Measurements from ENCODE around the gene CFL1.

CFL1 gene

DNA sequence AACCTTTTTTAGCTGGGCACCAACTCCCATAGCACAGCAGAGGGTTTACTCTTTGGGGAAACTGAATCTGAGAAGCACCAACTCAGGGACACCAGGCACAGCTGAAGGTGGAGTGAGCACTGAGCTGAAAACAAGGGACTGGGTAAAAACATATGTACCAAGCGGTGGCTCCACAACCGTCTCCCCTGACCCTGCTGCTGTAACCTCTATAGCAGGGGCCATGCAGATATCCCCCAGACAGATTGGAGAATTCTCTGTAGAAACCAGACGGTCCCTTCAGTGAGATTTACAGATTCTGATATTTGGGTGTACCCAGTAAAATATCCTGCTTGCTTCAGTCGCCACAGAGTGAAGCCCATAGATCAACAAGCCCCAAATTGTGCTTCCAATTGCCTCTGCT is 28.5 kb downstream of the CFL1 start:
- no peak for DNase-seq

DNA sequence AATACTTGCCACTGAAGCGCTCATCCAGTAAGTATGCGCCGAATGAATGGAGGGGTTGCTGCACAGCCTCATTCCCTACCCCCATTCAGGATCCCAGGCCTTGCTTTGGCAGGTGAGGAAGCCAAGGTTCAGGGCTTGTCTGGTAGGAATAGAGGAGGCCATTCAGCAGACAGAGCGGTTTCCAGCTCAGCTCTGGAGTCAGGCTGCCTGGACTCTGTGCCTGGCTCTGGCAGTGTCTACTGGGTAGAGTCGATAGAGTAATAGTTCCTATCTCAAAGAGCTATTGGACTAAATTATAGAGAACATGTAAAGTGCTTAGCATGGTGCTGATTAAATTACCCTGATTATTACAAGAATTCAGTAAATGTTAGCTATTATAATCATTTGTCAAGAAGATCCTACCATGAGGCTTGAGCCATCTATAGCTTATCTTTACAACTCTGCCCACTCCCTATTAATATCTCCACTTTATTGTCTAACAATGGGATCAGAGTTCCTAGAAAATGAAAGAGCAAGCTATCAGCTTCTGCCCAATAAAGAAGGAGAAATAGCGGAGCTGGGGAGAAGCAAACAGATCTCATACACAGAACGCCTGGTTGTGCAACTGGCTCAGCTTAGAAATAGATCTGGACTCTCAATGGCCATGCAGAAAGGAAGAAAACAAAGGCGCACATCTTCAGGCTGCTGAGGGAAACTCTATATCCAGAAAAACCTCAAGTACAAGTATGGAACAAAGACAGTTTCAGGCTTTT is 30.8 kb downstream of the CFL1 start:
- DNase-seq = no peak

GRCh38 chr11:65822776-65823528 is 35.0 kb downstream of the CFL1 start:
- no peak for DNase-seq

GRCh38 chr11:65821107-65821506 is 36.9 kb downstream of the CFL1 start:
- DNase-seq = no peak

DNA sequence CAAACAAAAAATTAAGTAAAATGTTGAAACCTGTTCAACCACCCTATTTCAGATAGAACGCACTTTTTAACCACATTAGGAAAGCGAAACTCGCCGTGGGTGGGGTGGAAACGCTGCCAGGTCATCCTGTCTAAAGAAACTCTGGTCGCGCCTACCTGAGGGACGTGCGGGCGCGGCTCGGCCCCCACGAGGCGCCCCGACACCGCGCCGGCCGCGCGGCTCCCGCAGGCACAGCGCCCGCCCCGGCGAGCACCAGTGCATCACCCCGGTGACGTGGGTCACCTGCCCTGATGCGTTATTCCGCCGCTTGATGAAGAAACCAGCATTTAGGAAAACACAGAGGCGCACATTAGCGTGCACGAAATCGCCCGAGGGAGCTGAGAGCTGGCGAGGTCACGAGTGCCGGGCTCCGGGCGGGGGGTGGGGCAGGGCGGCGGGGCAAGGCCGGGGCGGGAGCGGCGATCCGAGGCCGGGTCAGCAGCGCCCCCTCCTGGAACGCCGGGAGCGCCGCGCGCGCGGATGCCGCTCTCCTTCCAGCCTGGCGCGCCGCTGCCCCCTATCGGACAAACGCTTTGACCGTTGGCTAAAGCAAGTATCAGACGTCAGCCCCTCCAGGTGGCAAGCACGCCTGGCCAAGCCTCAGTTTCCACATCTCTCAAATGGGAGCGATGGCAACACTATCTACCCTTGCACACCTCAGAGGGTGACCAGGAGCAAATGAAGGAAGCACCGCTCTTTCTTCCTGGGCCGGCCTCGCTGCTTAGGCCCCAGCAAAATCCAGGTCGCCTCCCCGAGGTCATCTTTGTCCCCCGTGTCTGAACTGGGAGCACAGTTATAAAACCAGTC is 39.9 kb downstream of the CFL1 start:
- peak; percentile 92 for DNase-seq

- DNase-seq = no peak
Observed at GRCh38 chr11:65817312-65817834, 40.6 kb downstream of the CFL1 start.

DNA sequence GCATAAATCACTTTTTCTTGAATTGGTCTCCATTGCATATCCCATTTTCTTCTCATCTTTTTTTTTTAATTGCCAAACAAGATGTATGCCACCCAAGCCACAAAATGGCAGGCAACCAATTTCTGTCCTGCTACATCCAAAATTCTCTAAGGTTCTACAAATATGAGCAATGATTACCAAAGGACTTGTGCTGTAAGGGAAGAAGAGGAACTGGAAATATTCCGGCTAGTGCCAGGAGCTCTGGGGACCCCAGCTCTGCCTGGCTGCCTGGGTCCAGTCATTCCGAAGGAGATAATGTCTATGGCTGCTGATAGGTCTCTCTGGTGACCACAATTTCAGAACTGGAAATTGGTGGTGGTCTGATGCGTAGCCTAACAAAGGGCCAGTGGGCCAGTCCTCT is 41.3 kb downstream of the CFL1 start:
- no peak for DNase-seq

DNA sequence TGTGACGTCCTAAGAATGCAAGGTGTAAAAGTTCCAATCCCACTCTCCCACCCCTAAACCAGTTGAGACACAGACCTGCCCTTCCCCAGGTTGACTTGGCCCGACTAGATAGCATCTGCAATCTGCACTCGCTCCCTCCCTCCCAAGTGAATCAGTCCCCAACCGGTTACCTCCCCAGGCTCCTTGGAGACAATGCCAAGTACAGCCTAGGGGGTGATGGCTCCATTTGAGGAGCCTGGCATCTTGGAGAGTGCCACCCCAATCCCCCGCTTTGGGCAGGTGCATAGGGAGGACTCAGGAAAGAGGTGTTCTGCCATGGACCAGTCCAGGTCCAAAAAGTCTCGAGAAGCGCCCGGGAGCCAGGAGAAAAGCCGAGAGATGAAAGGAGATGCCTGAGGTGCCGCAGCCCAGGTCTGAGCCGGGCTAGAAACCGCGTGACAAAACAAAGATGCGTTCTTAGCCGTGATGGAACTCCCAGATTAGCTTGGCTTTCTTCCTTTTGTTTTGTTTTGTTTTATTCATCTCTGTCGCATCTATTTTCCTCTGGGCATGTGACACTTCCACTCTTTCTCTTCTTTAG is 42.9 kb downstream of the CFL1 start:
- no peak for DNase-seq

DNA sequence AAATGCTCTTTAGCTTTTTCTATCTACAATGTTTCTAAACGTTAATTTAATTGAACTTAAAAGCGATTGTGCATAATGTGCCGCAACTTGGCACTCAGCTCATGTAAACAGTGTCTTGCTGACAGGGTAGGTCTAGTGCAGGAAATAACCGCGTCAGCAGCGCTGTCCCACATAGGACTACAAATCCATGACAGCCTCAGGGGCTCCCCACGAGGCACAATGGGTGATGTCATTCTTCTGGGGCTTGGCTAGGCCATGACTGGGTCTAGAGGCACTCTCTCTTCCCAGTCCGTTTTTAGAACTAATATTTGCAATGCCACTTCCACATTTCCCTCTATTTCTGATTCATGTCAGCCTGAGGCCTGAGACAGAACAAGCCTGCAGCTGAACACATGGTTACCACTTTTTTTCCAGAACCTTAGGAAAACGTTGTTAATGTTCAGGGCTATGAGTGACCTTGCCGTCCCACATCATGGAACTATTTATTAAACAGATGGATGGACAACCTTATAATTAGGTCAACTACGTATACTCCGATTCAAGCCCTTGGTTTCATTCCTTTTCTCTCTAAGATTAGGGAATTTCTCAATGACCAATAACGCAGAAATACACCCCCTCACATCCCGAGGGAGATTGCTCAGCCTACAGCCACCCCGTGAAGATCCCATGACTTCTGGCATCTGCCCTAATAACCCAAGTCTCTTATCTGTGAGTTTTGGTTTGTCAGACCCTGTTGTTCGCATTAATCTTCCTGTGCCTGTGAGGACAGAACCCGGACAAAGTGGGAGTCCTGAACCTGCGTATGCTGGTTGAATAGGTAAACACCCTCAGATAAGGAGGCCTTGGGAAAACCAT is 43.6 kb downstream of the CFL1 start:
- no peak for DNase-seq

- no peak for DNase-seq
Observed at GRCh38 chr11:65811764-65812475, 46.1 kb downstream of the CFL1 start.

- DNase-seq = peak; percentile 38
Observed at GRCh38 chr11:65810046-65810868, 47.7 kb downstream of the CFL1 start.

GRCh38 chr11:65809496-65809895 is 48.5 kb downstream of the CFL1 start:
- DNase-seq = no peak

GRCh38 chr11:65808744-65809341 is 49.1 kb downstream of the CFL1 start:
- DNase-seq = no peak

DNA sequence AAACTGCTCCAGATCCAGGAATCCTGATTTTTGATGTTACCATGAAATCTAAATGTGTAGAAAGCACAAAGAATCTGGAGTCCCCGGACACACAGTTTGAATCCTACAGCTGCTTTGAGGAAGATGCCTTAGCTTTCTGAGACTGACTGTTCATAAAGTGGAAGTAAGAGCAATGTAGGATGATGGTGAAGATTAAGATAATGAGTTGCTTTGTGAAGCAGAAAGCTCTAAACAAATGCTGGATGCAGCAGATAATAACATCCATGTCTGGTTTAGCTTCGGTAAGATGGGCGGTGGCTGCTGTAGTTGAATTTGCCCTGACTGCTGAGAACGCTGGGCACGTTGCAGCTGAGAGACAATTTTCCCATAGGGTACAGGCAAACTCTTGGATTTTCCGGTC is 51.0 kb downstream of the CFL1 start:
- DNase-seq = no peak

Measured in CD4-positive, alpha-beta T cell treated with Interleukin-21 for 1 hour (primary cell).